NCI-H2107 (cell line): ENCODE measurements around the gene PRSS12.
"Not testable (repeated sequence)": the region's sequence is repeated elsewhere in the genome, so short reads cannot be mapped to it uniquely, and the experiment has no call there.

Source experiments
- DNase-seq: peaks from one replicate; lab custom pipeline; 2025; lab: John Stamatoyannopoulos, UW

The PRSS12 gene

GRCh38 chr4:118325431-118325830 lies 27.4 kb downstream of the PRSS12 start:
- no peak for DNase-seq

DNA sequence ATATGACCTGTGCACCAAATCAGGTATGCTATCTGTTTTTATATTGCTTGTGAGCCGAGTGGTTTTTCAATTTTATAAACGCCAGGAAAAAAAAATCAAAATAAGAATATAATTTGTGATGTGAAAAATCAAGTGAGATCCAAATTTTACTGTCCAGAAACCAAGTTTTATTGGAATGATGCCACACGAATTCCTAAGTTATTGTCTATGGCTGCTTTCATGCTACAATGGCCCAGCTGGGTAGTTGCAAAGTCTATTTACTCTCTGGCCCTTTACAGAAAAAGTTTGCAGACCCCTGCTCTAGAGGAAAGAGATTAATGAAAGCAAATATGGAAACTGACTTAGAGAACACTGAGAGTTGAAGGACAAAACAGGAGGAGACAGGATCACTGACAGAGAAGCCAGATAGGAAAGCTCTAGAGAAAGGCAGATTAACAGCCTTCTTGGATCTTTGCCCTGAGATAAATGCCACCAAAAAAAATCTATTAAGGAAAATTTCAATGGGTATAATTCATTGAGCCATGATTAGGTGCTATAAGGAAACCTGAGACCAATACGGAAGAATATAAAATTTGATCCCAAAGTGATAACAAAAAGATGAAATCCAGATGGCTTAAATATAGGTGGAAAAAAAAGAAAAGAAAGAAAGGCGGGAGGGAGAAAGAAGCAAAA lies 29.8 kb downstream of the PRSS12 start:
- no peak for DNase-seq

DNA sequence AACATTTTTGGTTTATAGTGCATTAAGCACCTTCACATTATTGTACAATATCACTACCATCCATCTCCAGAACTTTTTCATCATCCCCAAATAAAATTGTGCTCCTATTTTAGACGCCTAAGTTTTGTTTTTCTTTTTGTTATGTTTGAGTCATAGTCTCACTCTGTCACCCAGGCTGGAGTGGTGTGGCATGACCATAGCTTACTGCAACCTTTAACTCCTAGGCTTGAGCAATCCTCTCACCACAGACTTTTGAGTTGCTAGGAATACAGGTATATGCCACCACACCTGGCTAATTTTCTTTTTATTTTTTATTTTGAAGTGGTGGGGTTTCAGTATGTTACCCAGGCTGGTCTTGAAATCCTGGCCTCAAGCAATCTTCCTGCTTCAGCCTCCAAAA lies 33.9 kb downstream of the PRSS12 start:
- no peak for DNase-seq

- DNase-seq, result no peak
Measured at GRCh38 chr4:118317691-118318090, 35.1 kb downstream of the PRSS12 start.

DNA sequence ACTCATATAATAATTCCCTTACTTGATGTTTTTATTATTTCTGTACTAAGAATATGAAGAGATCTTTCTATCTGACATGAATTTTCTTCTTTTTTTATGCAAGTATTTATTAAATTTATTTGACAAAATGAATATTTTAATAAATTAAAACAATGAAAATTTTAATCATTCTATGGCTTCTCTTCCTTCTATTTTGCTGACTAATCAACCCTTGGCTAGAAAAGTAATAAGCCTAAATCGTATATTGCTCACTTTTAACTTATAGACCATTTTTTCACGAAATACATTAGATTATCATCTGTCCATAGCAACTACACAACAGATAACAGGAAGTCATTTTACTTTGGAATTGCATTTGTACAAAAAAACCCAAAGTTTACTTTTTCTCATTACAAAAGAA lies 38.6 kb downstream of the PRSS12 start:
- DNase-seq, result no peak

- DNase-seq, result no peak
Measured at GRCh38 chr4:118313098-118313497, 39.7 kb downstream of the PRSS12 start.

DNA sequence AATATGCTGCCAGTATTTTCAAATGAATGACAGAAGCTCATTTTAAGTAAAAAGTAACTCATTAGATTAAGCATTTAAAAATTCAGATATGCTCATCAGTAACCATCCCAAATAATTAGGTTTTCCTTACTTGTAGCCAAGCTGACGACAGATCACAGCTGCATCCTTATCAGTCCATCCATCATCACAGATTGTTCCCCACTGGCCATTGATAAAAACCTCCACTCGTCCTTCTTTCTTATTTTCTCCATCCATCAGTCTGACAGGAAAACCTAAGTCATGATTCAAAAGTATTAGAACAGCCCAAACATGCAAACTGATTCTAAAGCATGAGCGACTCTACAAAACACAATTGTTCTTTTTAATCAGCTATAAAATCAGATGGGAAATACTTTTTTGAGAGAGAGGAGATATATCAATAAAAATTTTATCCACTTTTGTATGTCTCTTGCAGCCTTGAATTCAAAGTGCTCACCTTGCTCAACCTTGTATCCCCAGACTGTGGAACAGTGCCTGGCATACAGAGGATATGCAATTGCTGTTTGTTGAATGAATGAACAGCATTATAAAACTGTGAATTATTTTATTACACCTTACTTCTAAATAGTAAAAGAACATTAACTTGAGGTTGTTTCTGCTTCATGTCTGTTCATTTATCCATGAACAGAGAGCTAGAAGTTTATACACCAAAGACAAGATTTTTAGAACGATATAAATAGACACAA lies 44.3 kb downstream of the PRSS12 start:
- DNase-seq, result no peak

DNA sequence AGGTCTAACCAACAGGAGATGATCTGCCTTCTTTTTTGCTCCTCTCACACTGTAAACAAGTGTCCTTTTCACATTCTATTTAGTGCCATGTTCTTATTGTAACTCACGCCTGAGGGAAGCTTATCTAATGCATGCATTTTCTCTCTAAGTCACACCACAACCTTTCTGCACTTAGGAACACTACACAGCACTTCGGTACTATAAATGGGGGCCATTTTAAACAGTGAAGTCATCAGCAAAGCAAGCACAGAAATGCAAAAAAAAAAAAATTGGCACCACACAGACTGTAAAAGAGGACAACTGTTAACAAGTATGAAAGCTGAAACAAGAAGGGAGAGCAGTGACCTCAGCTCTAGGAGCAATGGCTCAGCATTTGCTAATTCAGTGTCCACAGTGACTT lies 45.2 kb downstream of the PRSS12 start:
- DNase-seq, result no peak

DNA sequence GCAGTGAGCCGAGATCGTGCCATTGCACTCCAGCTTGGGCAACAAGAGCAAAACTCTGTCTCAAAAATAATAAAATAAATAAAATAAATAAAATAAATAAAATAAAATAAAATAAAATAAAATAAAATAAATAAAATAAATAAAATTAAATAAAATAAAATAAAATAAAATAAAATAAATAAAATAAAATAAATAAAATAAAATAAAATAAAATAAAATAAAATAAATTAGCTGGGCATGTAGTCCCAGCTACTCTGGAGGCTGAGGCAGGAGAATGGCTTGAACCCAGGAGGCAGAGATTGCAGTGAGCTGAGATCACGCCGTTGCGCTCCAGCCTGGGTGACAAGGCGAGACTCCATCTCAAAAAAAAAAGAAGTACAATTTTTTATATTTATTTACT lies 53.2 kb downstream of the PRSS12 start:
- DNase-seq, result not testable (repeated sequence)

DNA sequence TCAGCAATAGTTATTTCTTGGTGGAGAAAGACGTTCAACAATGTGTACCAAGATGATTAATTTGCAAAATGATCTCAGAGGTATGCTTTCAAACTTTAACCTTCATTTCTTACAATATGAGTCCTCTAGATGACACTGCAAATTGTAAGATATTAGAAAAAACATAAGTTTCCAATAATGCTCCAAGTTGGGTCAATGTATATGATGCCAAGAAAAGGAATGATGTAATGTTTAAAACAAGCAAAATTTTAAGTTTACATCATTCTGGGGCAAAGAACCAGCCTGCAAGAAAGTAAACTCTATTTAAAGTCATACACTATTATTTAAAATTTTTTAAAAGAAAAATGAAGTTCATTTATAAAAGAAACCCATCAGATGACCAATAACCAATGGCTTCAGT lies 56.1 kb downstream of the PRSS12 start:
- no peak for DNase-seq

GRCh38 chr4:118290951-118291350 lies 61.9 kb downstream of the PRSS12 start:
- no peak for DNase-seq

- no peak for DNase-seq
Measured at GRCh38 chr4:118289794-118290193, 63.0 kb downstream of the PRSS12 start.

- no peak for DNase-seq
Measured at GRCh38 chr4:118287711-118288451, 64.9 kb downstream of the PRSS12 start.

DNA sequence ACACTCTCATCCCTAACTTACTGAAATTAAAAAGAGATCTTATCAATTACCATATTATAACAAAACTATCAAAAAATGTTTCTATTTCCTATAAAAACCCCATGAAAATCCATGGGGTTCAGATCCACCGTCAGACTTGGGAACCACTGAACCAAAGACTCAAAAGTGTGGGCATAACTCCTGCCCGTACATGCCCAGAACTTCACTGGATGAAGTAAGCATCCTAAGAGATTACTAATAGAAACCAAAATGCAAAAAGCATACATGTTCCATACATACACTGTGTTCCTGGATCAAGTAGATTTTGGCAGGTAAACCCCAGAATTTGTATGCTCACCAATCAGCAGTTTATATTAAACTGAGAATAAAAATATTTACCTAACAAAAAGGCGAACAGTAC lies 66.1 kb downstream of the PRSS12 start:
- no peak for DNase-seq

DNA sequence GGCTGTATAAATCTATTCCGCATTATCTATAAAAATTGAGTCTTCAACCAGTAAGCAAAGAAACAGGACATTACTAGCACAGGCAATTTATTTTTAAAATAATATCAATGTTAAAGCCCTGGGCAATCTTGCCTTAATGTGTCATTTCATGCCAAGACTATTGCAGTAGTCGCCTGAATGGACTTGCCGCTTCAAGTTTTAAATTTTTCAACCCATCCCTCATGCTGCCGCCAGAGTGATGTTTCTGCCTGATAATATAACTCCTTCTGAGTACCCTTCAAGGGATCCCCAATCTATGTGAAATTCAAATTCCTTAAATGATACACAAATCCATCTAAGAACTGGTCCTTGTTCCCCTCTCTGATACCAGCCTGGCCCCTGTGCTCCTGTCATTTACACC lies 66.9 kb downstream of the PRSS12 start:
- DNase-seq, result no peak

DNA sequence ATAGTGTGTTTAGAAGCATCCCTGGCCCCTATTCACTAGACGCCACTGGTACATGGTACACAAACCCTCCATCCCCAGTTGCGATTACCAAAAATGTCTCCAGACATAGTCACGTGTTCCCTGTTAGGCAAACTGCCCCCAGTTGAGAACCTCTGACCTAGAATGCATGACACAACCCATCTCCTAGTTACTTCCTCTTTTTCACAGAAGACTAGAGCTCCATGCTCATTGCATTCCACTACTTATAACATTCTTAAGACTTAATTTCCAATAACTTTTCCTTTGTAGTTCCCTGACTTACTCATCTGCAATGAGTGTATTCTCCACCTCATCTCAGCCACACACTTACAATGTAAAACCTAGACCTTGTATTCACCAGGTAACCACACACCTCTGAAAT lies 68.6 kb downstream of the PRSS12 start:
- no peak for DNase-seq

GRCh38 chr4:118282692-118283091 lies 70.1 kb downstream of the PRSS12 start:
- no peak for DNase-seq

DNA sequence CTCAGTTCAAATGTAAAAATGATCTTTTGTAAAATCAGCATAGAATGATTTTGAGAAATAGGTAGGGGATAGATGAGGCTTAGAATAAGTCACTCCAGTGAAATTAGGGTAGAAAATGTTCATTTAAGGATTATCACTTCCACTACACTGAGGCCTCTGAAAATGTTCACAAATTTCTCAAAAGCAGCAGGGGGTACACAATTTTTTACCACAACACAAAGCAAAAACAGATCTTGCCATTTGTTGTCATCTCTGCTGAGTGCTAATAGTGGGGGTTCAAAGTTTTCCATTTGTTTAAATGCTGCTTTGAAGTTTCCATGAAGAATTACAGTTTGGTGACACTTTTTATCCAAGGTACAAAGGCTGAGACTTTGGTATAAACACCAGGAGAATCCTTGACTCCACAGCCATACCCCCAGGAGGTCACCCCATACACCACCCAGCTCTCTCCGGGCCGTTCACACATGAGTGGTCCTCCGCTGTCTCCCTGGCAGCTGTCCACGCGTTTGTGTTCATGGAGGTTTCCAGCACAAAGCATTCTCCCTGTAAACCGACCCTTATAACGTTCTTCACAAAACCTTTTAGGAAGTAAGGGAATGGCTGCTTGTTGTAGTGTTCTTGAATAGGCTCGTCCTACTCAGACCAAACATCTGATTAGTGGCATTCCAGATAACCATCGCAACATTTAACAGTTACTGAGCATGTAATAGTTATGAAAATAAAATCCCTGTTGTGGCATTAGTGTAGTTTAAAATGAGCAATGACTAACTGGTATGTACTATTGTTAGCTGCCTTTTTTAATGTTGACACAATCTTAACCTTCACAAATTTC lies 71.0 kb downstream of the PRSS12 start:
- no peak for DNase-seq

- peak; percentile 10 for DNase-seq
Measured at GRCh38 chr4:118280501-118281218, 72.1 kb downstream of the PRSS12 start.

DNA sequence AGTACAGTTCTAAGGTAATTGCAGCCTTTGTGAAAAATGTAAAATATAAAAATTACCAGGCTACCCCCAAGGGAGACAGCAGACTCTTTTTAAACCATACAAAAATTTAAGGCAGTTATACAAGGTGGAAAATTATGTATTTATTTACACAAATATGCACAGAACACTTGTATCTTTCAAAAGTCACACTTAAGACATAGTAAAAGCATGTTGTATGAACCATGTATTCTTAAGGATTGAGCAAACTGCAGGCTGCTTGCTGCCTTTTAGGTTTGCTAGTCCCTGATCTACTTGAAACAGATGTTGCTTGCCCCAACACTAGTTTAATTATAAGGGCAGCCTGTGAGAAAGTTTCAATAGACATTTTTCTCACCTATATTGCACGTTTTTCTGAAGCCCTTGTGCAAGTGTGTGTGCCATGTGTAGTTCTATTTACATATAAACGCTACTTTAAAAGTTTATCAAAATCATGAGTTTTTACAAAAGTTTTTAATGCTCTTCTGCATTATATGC lies 72.8 kb downstream of the PRSS12 start:
- no peak for DNase-seq

GRCh38 chr4:118279328-118279727 lies 73.5 kb downstream of the PRSS12 start:
- no peak for DNase-seq
